ENCODE measurements around the gene XRCC4. TPM values are rescaled to one million over a fixed set of nuclear protein-coding genes. Genes with fewer than 3 reads are reported as not detected.

XRCC4 gene
- total and polyA plus RNA-seq, 4 donors: 2.3 to 4.9 (median 3.0) TPM

GRCh38 chr5:83397658-83398057 lies 320.3 kb downstream of the XRCC4 start:
- no peak for TF ChIP-seq RXRA (IDR thresholded peaks at IDR 0.05)
- TF ChIP-seq ATF3 (IDR thresholded peaks at IDR 0.05): no peak
- no peak for TF ChIP-seq NR2F2 (IDR thresholded peaks at IDR 0.05)
- TF ChIP-seq HNF4G (IDR thresholded peaks at IDR 0.05): no peak
- no peak for TF ChIP-seq CTCF (IDR thresholded peaks at IDR 0.05; ENCODE audit: low read depth, low read length, missing input control)
- no peak for TF ChIP-seq YY1 (IDR thresholded peaks at IDR 0.05)
- no peak for TF ChIP-seq JUND (IDR thresholded peaks at IDR 0.05)
- TF ChIP-seq RAD21 (IDR thresholded peaks at IDR 0.05): no peak
- no peak for TF ChIP-seq FOXA1 (IDR thresholded peaks at IDR 0.05)
- TF ChIP-seq ZBTB33 (IDR thresholded peaks at IDR 0.05): no peak
- TF ChIP-seq HNF4A (conservative IDR thresholded peaks at IDR 0.05): no peak
- TF ChIP-seq REST (IDR thresholded peaks at IDR 0.05): no peak
- no peak for TF ChIP-seq TAF1 (conservative IDR thresholded peaks at IDR 0.05)
- no peak for TF ChIP-seq FOXA2 (IDR thresholded peaks at IDR 0.05)
- no peak for TF ChIP-seq GABPA (IDR thresholded peaks at IDR 0.05 in 1 of 2, conservative IDR thresholded peaks at IDR 0.05 in 1 of 2)
- no peak for TF ChIP-seq EGR1 (IDR thresholded peaks at IDR 0.05; ENCODE audit: low read depth in 2 of 2)
- no peak for TF ChIP-seq MAX (IDR thresholded peaks at IDR 0.05)
- no peak for TF ChIP-seq SP1 (IDR thresholded peaks at IDR 0.05)
- Histone ChIP-seq H3K9ac (ENCODE audit: low read depth in 1 of 2, low read length in 2 of 2) (no peak overlapping the region), H3K4me1 (ENCODE audit: control insufficient read depth in 4 of 4, insufficient read depth in 4 of 4, low read length in 3 of 4) (no peaks in the 10 kb centered on the region), H3K4me3 (ENCODE audit: low read depth in 1 of 3, low read length in 3 of 3) (no peak overlapping the region), H3K27ac (ENCODE audit: low read depth in 1 of 2, low read length in 2 of 2) (no peak overlapping the region), H3K36me3 (ENCODE audit: control insufficient read depth in 4 of 4, insufficient read depth in 3 of 4, low read depth in 1 of 4, low read length in 3 of 4) (no peaks in the 10 kb centered on the region), H3K9me3 (ENCODE audit: control insufficient read depth in 4 of 4, low read length in 3 of 4) (no peaks in the 10 kb centered on the region), H3K27me3 (ENCODE audit: control insufficient read depth in 4 of 4, insufficient read depth in 4 of 4, low read length in 3 of 4) (no peaks in the 10 kb centered on the region)
- WGBS: 91% methylated on average over 1 of the region's 1 CpG
- DNase-seq (ENCODE audit: low spot score): no peak
